ENCODE measurements around the gene RECK.

DNA sequence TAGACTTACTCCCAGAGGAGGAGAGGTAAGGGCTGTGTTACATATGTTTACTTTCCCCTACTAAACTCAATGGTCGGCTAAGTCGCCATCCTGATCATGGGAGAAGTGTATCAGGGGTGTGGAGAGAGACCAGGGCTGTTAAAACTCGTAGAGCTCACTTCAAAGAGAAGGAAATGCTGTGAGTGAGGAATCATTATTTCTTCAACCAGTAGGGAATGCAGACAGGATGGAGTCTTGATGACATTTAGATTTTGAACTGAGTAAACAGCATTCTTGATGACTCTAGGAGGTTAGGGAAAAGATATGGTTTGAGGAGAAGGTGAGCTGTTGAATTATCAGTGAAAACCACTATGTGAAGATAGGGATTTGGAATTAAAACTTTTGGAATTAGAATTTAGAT, 17.3 kb downstream of the RECK start:
- no peak for TF ChIP-seq POLR2A (IDR thresholded peaks at IDR 0.05; ENCODE audit: low read length)
- TF ChIP-seq GATA1 (IDR thresholded peaks at IDR 0.05; ENCODE audit: low read depth, low read length), result no peak
